CD4-positive, alpha-beta memory T cell (primary cell): Measurements from ENCODE around the gene ADAMTS19. TPM values are rescaled to one million over a fixed set of nuclear protein-coding genes. Genes with fewer than 3 reads are reported as not detected.
"Not testable (repeated sequence)": the region's sequence is repeated elsewhere in the genome, so short reads cannot be mapped to it uniquely, and the experiment has no call there.

Experiments
- CTCF ChIA-PET: fragments of 350-600 bp; sonication (Branson Sonifier 250); formaldehyde crosslinking; loops from one replicate; lab custom pipeline; 2021; ENCODE audit warnings: inconsistent platforms; ENCODE audit not compliant: partially characterized antibody; lab: Charles Lee
- POLR2A ChIA-PET: fragments of 350-600 bp; sonication (Branson Sonifier 250); formaldehyde crosslinking; loops from one replicate; lab custom pipeline; 2021; ENCODE audit not compliant: partially characterized antibody; lab: Charles Lee
- DNase-seq, 5 donors: peaks; one replicate each; pipeline versions ENCODE4 v3.0.0 to v3.0.0-alpha.2; 2020 to 2022; ENCODE audit warnings: mixed read lengths in 1 of 5
- H3K27ac ChIP-seq: one replicate; pipeline ENCODE4 v1.7.0; 2013; ENCODE audit warnings: low read depth, low read length
- H3K27me3 ChIP-seq: 2 replicates; pipeline ENCODE4 v1.7.0; 2013; ENCODE audit warnings: mild to moderate bottlenecking, low read length, moderate library complexity; ENCODE audit not compliant: insufficient read depth
- H3K36me3 ChIP-seq: 2 replicates; pipeline ENCODE4 v1.7.0; 2013; ENCODE audit warnings: mild to moderate bottlenecking, low read length, moderate library complexity; ENCODE audit not compliant: insufficient read depth
- H3K4me1 ChIP-seq: 2 replicates; pipeline ENCODE4 v1.7.0; 2013; ENCODE audit warnings: mild to moderate bottlenecking, low read length, moderate library complexity; ENCODE audit not compliant: insufficient read depth
- H3K4me3 ChIP-seq, 2 donors: one replicate each; pipeline ENCODE4 v1.7.0; 2013; ENCODE audit warnings: low read length in 2 of 2, mild to moderate bottlenecking in 1 of 2
- H3K9me3 ChIP-seq, 2 donors: one replicate each; pipeline ENCODE4 v1.7.0; 2013; ENCODE audit warnings: low read length in 2 of 2, control low read depth in 1 of 2; ENCODE audit not compliant: control insufficient read depth in 1 of 2
- H3K27ac Mint-ChIP-seq, 7 donors: one replicate each; pipeline ENCODE4 v1.8.0; 2020 to 2021; ENCODE audit warnings: mixed read lengths in 7 of 7, mild to moderate bottlenecking in 6 of 7, inconsistent platforms in 3 of 7, moderate library complexity in 3 of 7
- H3K27me3 Mint-ChIP-seq, 2 donors: one replicate each; pipeline ENCODE4 v1.8.0; 2020 to 2021; ENCODE audit warnings: mixed read lengths in 2 of 2
- H3K36me3 Mint-ChIP-seq, 2 donors: one replicate each; pipeline ENCODE4 v1.8.0; 2020 to 2021; ENCODE audit warnings: mixed read lengths in 2 of 2, inconsistent platforms in 1 of 2, mild to moderate bottlenecking in 1 of 2
- H3K4me1 Mint-ChIP-seq, 4 donors: one replicate each; pipeline ENCODE4 v1.8.0; 2020 to 2021; ENCODE audit warnings: mixed read lengths in 4 of 4, mild to moderate bottlenecking in 1 of 4
- H3K4me3 Mint-ChIP-seq, 8 donors: one replicate each; pipeline ENCODE4 v1.8.0; 2020 to 2021; ENCODE audit warnings: mixed read lengths in 8 of 8, mild to moderate bottlenecking in 7 of 8, moderate library complexity in 6 of 8, inconsistent platforms in 3 of 8
- H3K9me3 Mint-ChIP-seq, 8 donors: one replicate each; pipeline ENCODE4 v1.8.0; 2020 to 2021; ENCODE audit warnings: mixed read lengths in 8 of 8, mild to moderate bottlenecking in 5 of 8, inconsistent platforms in 3 of 8, moderate library complexity in 1 of 8
- intact Hi-C: fragments of 100-400 bp; cut with micrococcal nuclease; formaldehyde crosslinking; loops from one replicate; pipeline ENCODE4 v1.15.1; 2023
- polyA plus RNA-seq, 2 donors: library from polyadenylated mRNA; unstranded; fragments of 300-500 nt; fragmentation: Illumina TruSeq; gene quantifications; one replicate each; pipeline ENCODE4 v1.2.3, GENCODE V29; 2021
- total RNA-seq, 2 experiments: library from RNA; stranded (reverse); gene quantifications; one replicate each; pipeline ENCODE4 v1.2.3, GENCODE V29; 2021

ADAMTS19 gene
- total and polyA plus RNA-seq, 4 experiments from 2014 or later, result not detected

DNA sequence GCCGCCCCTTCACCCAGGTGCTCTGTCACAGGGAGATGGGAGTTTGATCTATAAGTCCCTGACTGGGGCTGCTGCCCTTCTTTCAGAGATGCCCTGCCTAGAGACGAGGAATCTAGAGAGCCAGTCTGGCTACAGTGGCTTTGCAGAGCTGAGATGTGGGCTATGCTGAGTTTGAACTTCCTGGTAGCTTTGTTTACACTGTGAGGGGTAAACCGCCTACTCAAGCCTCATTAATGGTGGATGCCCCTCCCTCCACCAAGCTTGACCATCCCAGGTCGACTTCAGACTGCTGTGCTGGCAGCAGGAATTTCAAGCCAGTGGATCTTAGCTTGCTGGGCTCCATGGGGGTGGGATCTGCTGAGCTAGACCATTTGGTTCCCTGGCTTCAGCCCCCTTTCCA is 124.4 kb downstream of the ADAMTS19 start:
- intact Hi-C loops, H3K4me3 ChIP-seq, POLR2A ChIA-PET, H3K4me3 Mint-ChIP-seq, H3K27me3 ChIP-seq, H3K9me3 ChIP-seq, H3K36me3 Mint-ChIP-seq, H3K4me1 Mint-ChIP-seq, H3K36me3 ChIP-seq, H3K27ac ChIP-seq, DNase-seq, CTCF ChIA-PET, H3K4me1 ChIP-seq, H3K27me3 Mint-ChIP-seq, H3K27ac Mint-ChIP-seq: not testable (repeated sequence)
- H3K9me3 Mint-ChIP-seq, result peaks cover 0 to 12% (median 5%) of the 10 kb centered on the region in 8 donors

DNA sequence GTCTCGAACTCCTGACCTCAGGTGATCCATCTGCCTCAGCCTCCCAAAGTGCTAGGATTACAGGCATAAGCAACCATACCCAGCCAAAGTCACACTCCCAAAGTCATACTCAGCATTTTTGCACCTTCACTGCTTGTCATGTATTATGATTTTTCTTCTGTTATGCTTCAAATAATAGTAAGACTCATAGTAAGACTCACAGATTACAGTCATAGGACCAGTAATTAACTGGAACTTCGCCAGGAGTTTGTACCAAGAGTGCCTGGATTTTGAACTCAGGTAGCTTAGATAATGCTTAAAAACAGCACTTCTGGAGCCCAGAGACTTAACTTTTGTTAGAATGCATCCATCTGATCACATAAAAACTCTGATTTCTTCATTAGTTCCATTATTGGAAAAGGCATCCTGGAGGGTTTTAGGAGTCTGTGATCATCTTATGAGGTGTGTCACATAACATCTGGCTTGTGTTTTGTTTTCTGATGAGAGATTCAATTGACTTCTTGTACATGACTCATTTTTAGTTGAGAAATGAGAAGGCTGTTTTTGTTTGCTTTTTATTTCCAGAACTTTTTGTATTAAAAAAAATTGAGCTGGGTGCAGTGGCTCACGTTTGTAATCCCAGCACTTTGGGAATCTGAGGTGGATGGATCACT is 131.5 kb downstream of the ADAMTS19 start:
- POLR2A ChIA-PET, result no interaction called here
- intact Hi-C loops, result no loop called here

DNA sequence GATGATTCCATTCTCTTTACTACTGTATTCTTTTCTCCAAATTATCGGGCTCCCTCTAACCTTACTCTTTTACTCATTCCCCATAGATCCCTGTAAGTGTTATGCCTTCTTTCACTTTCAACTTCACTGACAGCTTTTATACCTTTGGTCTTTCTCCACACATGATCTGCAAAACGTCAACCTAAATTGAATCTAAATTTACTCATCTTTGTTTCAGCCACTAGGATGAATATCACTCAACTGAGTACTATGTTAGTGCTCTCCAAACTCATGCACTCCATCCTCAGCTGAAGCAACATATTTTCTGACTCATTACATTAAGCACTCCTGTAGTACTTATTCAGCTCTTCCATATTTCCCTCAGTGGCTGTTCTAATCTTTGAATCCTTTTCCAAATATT is 133.4 kb downstream of the ADAMTS19 start:
- intact Hi-C loops, result no loop called here
- POLR2A ChIA-PET, result no interaction called here

More for the DNA sequence above, 131.5 kb downstream of the ADAMTS19 start:
- H3K4me1 Mint-ChIP-seq, result no peaks in the 10 kb centered on the region
- no peaks in the 10 kb centered on the region for H3K36me3 ChIP-seq
- H3K9me3 ChIP-seq, result no peaks in the 10 kb centered on the region
- peaks cover 0 to 2% (median 0%) of the 10 kb centered on the region in 8 donors for H3K9me3 Mint-ChIP-seq
- H3K27me3 Mint-ChIP-seq, result no peaks in the 10 kb centered on the region
- H3K27ac ChIP-seq, result no peak overlapping the region
- CTCF ChIA-PET, result no interaction called here
- H3K4me1 ChIP-seq, result no peaks in the 10 kb centered on the region
- no peak for DNase-seq
- no peak overlapping the region for H3K4me3 ChIP-seq
- no peaks in the 10 kb centered on the region for H3K27me3 ChIP-seq
- no peaks in the 10 kb centered on the region for H3K36me3 Mint-ChIP-seq
- H3K4me3 Mint-ChIP-seq, result no peak overlapping the region
- H3K27ac Mint-ChIP-seq, result no peak overlapping the region

DNA sequence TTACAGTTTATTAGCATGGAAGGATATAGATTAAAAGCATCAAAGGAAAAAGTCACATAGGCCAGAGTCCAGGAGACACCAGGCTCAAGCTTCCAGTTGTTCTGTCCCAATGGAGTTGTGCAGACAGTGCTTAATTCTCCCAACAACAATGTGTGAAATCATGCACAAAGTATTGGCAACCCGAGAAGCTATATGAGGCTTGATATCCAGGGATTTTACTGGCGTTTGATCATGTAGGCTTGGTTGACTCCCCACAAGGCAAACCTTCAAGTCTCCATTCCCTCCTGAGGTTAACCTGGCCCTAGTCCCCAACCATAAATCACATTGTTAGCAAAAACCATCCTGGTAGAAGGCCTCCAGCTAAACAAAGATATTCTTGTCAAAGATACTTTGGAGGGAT is 141.5 kb downstream of the ADAMTS19 start:
- Histone ChIP-seq H3K36me3 (no peaks in the 10 kb centered on the region), H3K9me3 (no peaks in the 10 kb centered on the region), H3K4me3 (no peak overlapping the region), H3K27ac (no peak overlapping the region), H3K4me1 (no peaks in the 10 kb centered on the region), H3K27me3 (no peaks in the 10 kb centered on the region)
- no peak overlapping the region for H3K4me3 Mint-ChIP-seq
- no peaks in the 10 kb centered on the region for H3K9me3 Mint-ChIP-seq
- no peak overlapping the region for H3K27ac Mint-ChIP-seq
- intact Hi-C loops, result no loop called here
- CTCF ChIA-PET, result no interaction called here
- no peaks in the 10 kb centered on the region for H3K4me1 Mint-ChIP-seq
- POLR2A ChIA-PET, result no interaction called here
- H3K27me3 Mint-ChIP-seq, result no peaks in the 10 kb centered on the region
- no peak for DNase-seq
- H3K36me3 Mint-ChIP-seq, result no peaks in the 10 kb centered on the region

More for the DNA sequence above, 133.4 kb downstream of the ADAMTS19 start:
- CTCF ChIA-PET, result no interaction called here
- H3K9me3 Mint-ChIP-seq, result peaks cover 0 to 2% (median 0%) of the 10 kb centered on the region in 8 donors
- H3K27ac Mint-ChIP-seq, result no peak overlapping the region
- no peak overlapping the region for H3K4me3 ChIP-seq
- no peaks in the 10 kb centered on the region for H3K36me3 Mint-ChIP-seq
- H3K27ac ChIP-seq, result no peak overlapping the region
- H3K36me3 ChIP-seq, result no peaks in the 10 kb centered on the region
- H3K9me3 ChIP-seq, result no peaks in the 10 kb centered on the region
- H3K4me1 Mint-ChIP-seq, result no peaks in the 10 kb centered on the region
- no peaks in the 10 kb centered on the region for H3K27me3 Mint-ChIP-seq
- no peak for DNase-seq
- no peak overlapping the region for H3K4me3 Mint-ChIP-seq
- H3K4me1 ChIP-seq, result no peaks in the 10 kb centered on the region
- no peaks in the 10 kb centered on the region for H3K27me3 ChIP-seq

DNA sequence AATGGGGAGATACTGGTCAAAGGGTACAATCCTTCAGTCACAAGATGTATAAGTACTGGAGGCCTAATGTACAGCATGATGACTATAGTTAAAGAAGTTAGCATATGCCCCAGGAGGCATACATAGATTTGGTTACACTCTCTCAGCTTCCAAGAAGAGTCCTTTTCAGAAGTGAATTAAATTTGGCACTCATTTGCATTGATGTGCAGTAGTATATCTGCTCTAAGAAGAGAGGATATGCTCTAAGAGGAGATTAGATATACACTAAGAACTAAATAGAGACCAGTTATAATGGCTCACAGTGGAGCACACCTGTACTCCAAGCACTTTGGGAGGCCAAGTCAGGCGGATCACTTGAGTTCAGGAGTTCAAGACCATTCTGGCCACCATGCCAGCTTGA is 148.3 kb downstream of the ADAMTS19 start:
- CTCF ChIA-PET, result no interaction called here
- H3K36me3 Mint-ChIP-seq, result no peaks in the 10 kb centered on the region
- no peaks in the 10 kb centered on the region for H3K36me3 ChIP-seq
- POLR2A ChIA-PET, result no interaction called here
- H3K27ac Mint-ChIP-seq, result no peak overlapping the region
- H3K4me3 Mint-ChIP-seq, result no peak overlapping the region
- DNase-seq, result no peak
- H3K4me3 ChIP-seq, result no peak overlapping the region
- H3K9me3 Mint-ChIP-seq, result peaks cover 0 to 6% (median 2%) of the 10 kb centered on the region in 8 donors
- no peaks in the 10 kb centered on the region for H3K27me3 Mint-ChIP-seq
- no peaks in the 10 kb centered on the region for H3K27me3 ChIP-seq
- H3K27ac ChIP-seq, result no peak overlapping the region
- no peaks in the 10 kb centered on the region for H3K4me1 Mint-ChIP-seq
- no peaks in the 10 kb centered on the region for H3K4me1 ChIP-seq
- intact Hi-C loops, result no loop called here
- no peaks in the 10 kb centered on the region for H3K9me3 ChIP-seq

DNA sequence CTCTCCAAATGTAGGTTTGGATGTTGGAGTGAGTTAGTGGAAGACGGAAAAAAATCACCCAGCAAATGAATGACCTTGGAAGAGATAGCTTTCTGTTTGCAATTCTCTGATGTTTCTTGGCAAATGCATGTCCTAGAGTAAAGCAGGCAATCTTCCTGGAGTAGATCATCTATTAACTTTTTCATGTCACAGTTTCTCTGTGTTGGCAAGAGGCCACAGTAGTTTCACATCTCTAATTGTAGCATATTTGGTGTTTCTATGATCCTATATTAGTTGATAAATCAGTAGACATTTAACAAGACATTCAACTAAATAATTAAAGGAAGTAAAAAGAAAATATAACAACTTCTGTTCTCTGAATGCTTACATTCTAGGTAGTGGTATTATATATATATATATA is 149.6 kb downstream of the ADAMTS19 start:
- DNase-seq, result no peak
- H3K36me3 ChIP-seq, result no peaks in the 10 kb centered on the region
- intact Hi-C loops, result no loop called here
- no peak overlapping the region for H3K4me3 Mint-ChIP-seq
- peaks cover 0 to 6% (median 2%) of the 10 kb centered on the region in 8 donors for H3K9me3 Mint-ChIP-seq
- no peaks in the 10 kb centered on the region for H3K36me3 Mint-ChIP-seq
- H3K27ac Mint-ChIP-seq, result no peak overlapping the region
- no peaks in the 10 kb centered on the region for H3K27me3 ChIP-seq
- ChIA-PET POLR2A (no interaction called here), CTCF (no interaction called here)
- H3K4me1 ChIP-seq, result no peaks in the 10 kb centered on the region
- H3K27ac ChIP-seq, result no peak overlapping the region
- H3K27me3 Mint-ChIP-seq, result no peaks in the 10 kb centered on the region
- no peaks in the 10 kb centered on the region for H3K9me3 ChIP-seq
- H3K4me1 Mint-ChIP-seq, result no peaks in the 10 kb centered on the region
- H3K4me3 ChIP-seq, result no peak overlapping the region

DNA sequence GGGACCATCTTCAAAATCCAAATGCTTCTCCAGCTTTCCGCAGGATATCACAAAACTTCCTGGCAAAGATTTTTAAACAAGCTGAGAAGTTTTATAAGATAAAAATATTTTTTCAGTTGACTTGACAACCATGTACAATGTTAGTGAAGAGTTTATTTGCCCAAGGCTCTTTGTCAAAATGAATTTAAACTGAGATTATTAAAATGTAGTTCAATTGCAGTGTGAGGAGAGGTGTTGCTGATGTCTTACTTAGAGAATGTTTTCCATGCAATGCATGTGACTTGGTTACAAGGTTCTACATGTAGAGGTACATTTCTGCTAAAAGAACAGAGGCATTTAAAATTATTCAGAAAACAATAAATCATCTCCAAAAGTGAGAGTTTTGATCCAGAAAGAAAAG is 156.4 kb downstream of the ADAMTS19 start:
- no peak overlapping the region for H3K4me3 Mint-ChIP-seq
- no peaks in the 10 kb centered on the region for H3K4me1 ChIP-seq
- H3K27ac Mint-ChIP-seq, result no peak overlapping the region
- ChIA-PET POLR2A (no interaction called here), CTCF (no interaction called here)
- no peak for DNase-seq
- no peaks in the 10 kb centered on the region for H3K27me3 Mint-ChIP-seq
- no peaks in the 10 kb centered on the region for H3K9me3 ChIP-seq
- no peaks in the 10 kb centered on the region for H3K36me3 Mint-ChIP-seq
- no peaks in the 10 kb centered on the region for H3K27me3 ChIP-seq
- peaks cover 0 to 6% (median 0%) of the 10 kb centered on the region in 8 donors for H3K9me3 Mint-ChIP-seq
- intact Hi-C loops, result no loop called here
- no peaks in the 10 kb centered on the region for H3K4me1 Mint-ChIP-seq
- H3K36me3 ChIP-seq, result no peaks in the 10 kb centered on the region
- no peak overlapping the region for H3K4me3 ChIP-seq
- no peak overlapping the region for H3K27ac ChIP-seq
